PC-3 (cell line): ENCODE data around the gene TMEFF2. TPM values are rescaled to one million over a fixed set of nuclear protein-coding genes. Genes with fewer than 3 reads are reported as not detected.

Experiments used
- ATAC-seq: fragments of 200-7000 bp; cut with Tn5 transposase; 2 replicates; pipeline ENCODE4 v1.9.1; 2020; ENCODE audit warnings: mild to moderate bottlenecking, moderate library complexity
- BruUV-seq: library from RNA; stranded (reverse); fragments of 400-500 nt; replicated peaks from 2 replicates; lab custom pipeline; 2021; lab: Mats Ljungman, UMichigan
- CTCF ChIA-PET: fragments of 300-600 bp; sonication (Branson Sonifier 250); formaldehyde crosslinking; loops from one replicate; lab custom pipeline; 2022; ENCODE audit warnings: antibody characterized with exemption; lab: Charles Lee
- POLR2A ChIA-PET: fragments of 300-600 bp; sonication (Branson Sonifier 250); formaldehyde crosslinking; loops from one replicate; lab custom pipeline; 2022; ENCODE audit warnings: antibody characterized with exemption; ENCODE audit not compliant: unreplicated experiment; lab: Charles Lee
- DNase-seq: peaks from one replicate; pipeline ENCODE4 v3.0.0-alpha.2; 2015
- H2AFZ ChIP-seq: fragments of 300-600 bp; sonication (generic); 2 replicates; pipeline ENCODE4 v1.6.0; 2016; ENCODE audit warnings: antibody characterized with exemption, low read length
- H3F3A ChIP-seq: fragments of 300-600 bp; sonication (generic); one replicate; pipeline ENCODE4 v1.6.0; 2017; ENCODE audit warnings: antibody characterized with exemption, low read length, control low read depth, mild to moderate bottlenecking; ENCODE audit not compliant: unreplicated experiment
- H3K27ac ChIP-seq: fragments of 300-600 bp; sonication (generic); 2 replicates; pipeline ENCODE4 v1.5.1; 2016; ENCODE audit warnings: mild to moderate bottlenecking, low read length
- H3K27me3 ChIP-seq: fragments of 300-600 bp; sonication (generic); 2 replicates; pipeline ENCODE4 v1.6.1; 2016; ENCODE audit warnings: low read length, mixed read lengths
- H3K36me3 ChIP-seq: fragments of 300-600 bp; sonication (generic); 2 replicates; pipeline ENCODE4 v1.6.1; 2016; ENCODE audit warnings: low read depth, mixed run types, low read length, mixed read lengths
- H3K4me1 ChIP-seq: fragments of 300-600 bp; sonication (generic); 2 replicates; pipeline ENCODE4 v1.5.1; 2016; ENCODE audit warnings: low read length; ENCODE audit not compliant: insufficient read depth
- H3K4me2 ChIP-seq: fragments of 300-600 bp; sonication (generic); 2 replicates; pipeline ENCODE4 v1.6.0; 2016; ENCODE audit warnings: low read length
- H3K4me3 ChIP-seq: fragments of 300-600 bp; sonication (generic); 2 replicates; pipeline ENCODE4 v1.5.1; 2016; ENCODE audit warnings: mild to moderate bottlenecking, low read length, mixed read lengths
- H3K79me2 ChIP-seq: fragments of 300-600 bp; sonication (generic); 2 replicates; pipeline ENCODE4 v1.6.1; 2017; ENCODE audit warnings: low read length, mixed read lengths
- H3K9ac ChIP-seq: fragments of 300-600 bp; sonication (generic); 2 replicates; pipeline ENCODE4 v1.6.0; 2016; ENCODE audit warnings: mild to moderate bottlenecking, low read length
- H3K9me2 ChIP-seq: fragments of 300-600 bp; sonication (generic); replicated peaks from 2 replicates; pipeline ENCODE4 v1.6.1; 2016; ENCODE audit warnings: mixed run types, low read length, mixed read lengths
- H3K9me3 ChIP-seq: fragments of 300-600 bp; sonication (generic); 2 replicates; pipeline ENCODE4 v1.6.1; 2016; ENCODE audit warnings: low read length, mixed read lengths
- H4K20me1 ChIP-seq: fragments of 300-600 bp; sonication (generic); 2 replicates; pipeline ENCODE4 v1.6.1; 2016; ENCODE audit warnings: low read length, mixed read lengths
- CTCF ChIP-seq: fragments of 300-600 bp; sonication (generic); conservative IDR thresholded peaks from 2 replicates; pipeline ENCODE4 v1.5.1; 2017; ENCODE audit warnings: antibody characterized with exemption, low read depth, mild to moderate bottlenecking, low read length
- EZH2 ChIP-seq: fragments of 300-600 bp; sonication (generic); IDR thresholded peaks from one replicate; pipeline ENCODE4 v1.6.1; 2017; ENCODE audit warnings: antibody characterized with exemption, mild to moderate bottlenecking, low read length; ENCODE audit not compliant: unreplicated experiment
- EZH2phosphoT487 ChIP-seq: fragments of 300-600 bp; sonication (generic); IDR thresholded peaks from 2 replicates; pipeline ENCODE4 v1.6.1; 2018; ENCODE audit warnings: mild to moderate bottlenecking, antibody characterized with exemption, low read length, borderline replicate concordance
- intact Hi-C: fragments of 100-400 bp; cut with micrococcal nuclease; formaldehyde crosslinking; loops from 2 replicates; pipeline ENCODE4 v1.9.0; 2023
- total RNA-seq: library from RNA; depleted of rRNA; stranded (reverse); fragments of >200 nt; gene quantifications from 2 replicates; pipeline ENCODE4 v1.2.3, GENCODE V29; 2014

The TMEFF2 gene
- total RNA-seq, 1 experiment from 2014 or later = not detected

- POLR2A ChIA-PET = interaction anchor here (0.6 kb wide), 1 partner anchor 51 kb away, joined by 5 read pairs; no protein-coding TSS in a partner anchor
- intact Hi-C loops = no loop called here
- no peaks in the 10 kb centered on the region for H3K36me3 ChIP-seq
- H3K9me3 ChIP-seq = no peaks in the 10 kb centered on the region
- no peak overlapping the region for H3K4me3 ChIP-seq
- H3K4me2 ChIP-seq = no peak overlapping the region
- no peak overlapping the region for H3K27ac ChIP-seq
- no peaks in the 10 kb centered on the region for H3F3A ChIP-seq
- no peaks in the 10 kb centered on the region for H3K9me2 ChIP-seq
- TF ChIP-seq CTCF (no peak), EZH2phosphoT487 (no peak), EZH2 (no peak)
- no peaks in the 10 kb centered on the region for H3K79me2 ChIP-seq
- no peaks in the 10 kb centered on the region for H4K20me1 ChIP-seq
- BruUV-seq = no TSS peak
- no peak for ATAC-seq
- no peak overlapping the region for H3K9ac ChIP-seq
- no peaks in the 10 kb centered on the region for H3K4me1 ChIP-seq
- no peaks in the 10 kb centered on the region for H3K27me3 ChIP-seq
- CTCF ChIA-PET = no interaction called here
- no peak for DNase-seq
- H2AFZ ChIP-seq = no peak overlapping the region
Observed at GRCh38 chr2:192215096-192215877, 20.6 kb upstream of the TMEFF2 start.

DNA sequence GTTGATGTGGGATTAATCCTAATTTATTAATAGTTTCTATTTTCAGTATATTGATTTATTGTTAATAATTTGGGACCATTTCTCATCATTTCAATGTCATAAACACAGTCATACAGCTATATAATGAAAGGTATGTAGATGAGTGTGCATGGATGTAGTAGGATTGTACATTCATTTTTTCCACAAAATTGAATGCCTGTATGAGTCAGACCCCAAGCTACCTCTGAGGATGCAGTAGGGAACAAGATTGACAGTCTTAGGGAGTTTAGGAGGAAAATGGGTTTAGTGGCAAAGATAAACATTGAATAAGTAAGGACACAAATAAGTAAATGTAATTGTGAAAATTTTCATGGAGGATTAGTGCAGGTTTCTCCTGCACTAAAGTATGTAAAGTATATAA is 14.1 kb upstream of the TMEFF2 start:
- Histone ChIP-seq H3K9me2 (no peaks in the 10 kb centered on the region), H3K36me3 (no peaks in the 10 kb centered on the region)
- no peak for ATAC-seq

GRCh38 chr2:192206399-192206798 is 11.7 kb upstream of the TMEFF2 start:
- intact Hi-C loops = no loop called here
- Histone ChIP-seq H3K36me3 (no peaks in the 10 kb centered on the region), H3K4me2 (no peak overlapping the region), H3K4me1 (no peaks in the 10 kb centered on the region), H3K4me3 (no peak overlapping the region), H2AFZ (no peak overlapping the region), H3K9ac (no peak overlapping the region), H3K9me2 (no peaks in the 10 kb centered on the region), H3K79me2 (no peaks in the 10 kb centered on the region), H3K27me3 (no peaks in the 10 kb centered on the region), H3F3A (no peaks in the 10 kb centered on the region), H4K20me1 (no peaks in the 10 kb centered on the region), H3K27ac (no peak overlapping the region), H3K9me3 (no peaks in the 10 kb centered on the region)
- ATAC-seq = no peak
- ChIA-PET CTCF (no interaction called here), POLR2A (no interaction called here)
- TF ChIP-seq EZH2phosphoT487 (no peak), CTCF (no peak), EZH2 (no peak)
- no TSS peak for BruUV-seq
- no peak for DNase-seq

More for the DNA sequence above, 14.1 kb upstream of the TMEFF2 start:
- Histone ChIP-seq H3K9me3 (no peaks in the 10 kb centered on the region), H3K4me3 (no peak overlapping the region), H3K9ac (no peak overlapping the region), H3K27ac (no peak overlapping the region), H3K27me3 (no peaks in the 10 kb centered on the region), H3K79me2 (no peaks in the 10 kb centered on the region), H4K20me1 (no peaks in the 10 kb centered on the region), H3K4me1 (no peaks in the 10 kb centered on the region), H3F3A (no peaks in the 10 kb centered on the region), H2AFZ (no peak overlapping the region), H3K4me2 (no peak overlapping the region)
- CTCF ChIA-PET = no interaction called here
- no TSS peak for BruUV-seq
- intact Hi-C loops = no loop called here
- POLR2A ChIA-PET = no interaction called here
- TF ChIP-seq EZH2phosphoT487 = no peak
- no peak for TF ChIP-seq EZH2
- no peak for DNase-seq
